ENCODE results near the gene RAG1. TPM values are rescaled to one million over a fixed set of nuclear protein-coding genes. Genes with fewer than 3 reads are reported as not detected.

The RAG1 gene
- polyA plus RNA-seq, 3 donors: 0.69 TPM; not detected in 2

DNA sequence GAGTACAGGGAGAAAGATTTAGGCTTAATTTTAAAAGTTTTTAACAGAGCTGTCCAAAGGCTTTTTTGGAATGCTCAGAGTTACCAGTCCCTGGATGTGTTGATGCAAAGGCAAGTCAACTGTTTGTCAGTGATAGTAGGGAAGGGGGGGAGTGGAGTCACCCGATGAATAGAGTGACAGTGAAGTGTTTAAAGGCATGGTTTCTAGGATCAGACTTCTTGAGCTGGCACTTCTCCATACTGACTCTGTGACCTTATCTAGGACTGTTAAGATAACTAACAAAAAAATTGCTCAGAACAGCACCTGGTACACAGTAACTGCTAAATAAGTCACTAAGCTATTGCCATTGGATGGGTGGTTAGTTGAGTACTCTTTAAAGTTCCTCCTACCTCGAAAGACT, 41.6 kb downstream of the RAG1 start:
- no peak for DNase-seq
- Histone ChIP-seq H3K9me3 (replicated peaks in 1 of 2; ENCODE audit: control insufficient read depth in 1 of 2, insufficient read depth in 1 of 2, low read length in 2 of 2) (no peaks in the 10 kb centered on the region), H3K36me3 (replicated peaks in 1 of 2; ENCODE audit: control insufficient read depth in 1 of 2, insufficient read depth in 2 of 2, low read length in 2 of 2) (no peaks in the 10 kb centered on the region), H3K9ac (ENCODE audit: insufficient read depth, low read length, poor library complexity, severe bottlenecking) (no peak overlapping the region), H4K20me1 (ENCODE audit: insufficient read depth, low read length) (no peaks in the 10 kb centered on the region), H3K79me2 (ENCODE audit: insufficient read depth, low read length) (no peaks in the 10 kb centered on the region), H2AFZ (ENCODE audit: insufficient read depth, low read depth, low read length, poor library complexity, severe bottlenecking) (no peak overlapping the region), H3K4me3 (replicated peaks in 1 of 3; ENCODE audit: low read depth in 2 of 3, low read length in 3 of 3) (no peak overlapping the region), H3K4me2 (replicated peaks; ENCODE audit: extremely low read depth, low read length, poor library complexity, severe bottlenecking) (no peak overlapping the region), H3K4me1 (ENCODE audit: control insufficient read depth in 1 of 2, insufficient read depth in 2 of 2, low read length in 2 of 2) (no peaks in the 10 kb centered on the region), H3K27me3 (ENCODE audit: control insufficient read depth in 2 of 2, insufficient read depth in 2 of 2, low read length in 2 of 2) (no peaks in the 10 kb centered on the region), H3K27ac (ENCODE audit: low read depth in 1 of 2, low read length in 2 of 2) (no peak overlapping the region)
- H3K4me3 Mint-ChIP-seq: no peak overlapping the region
- peaks cover 0 to 5% of the 10 kb centered on the region in 2 donors for H3K36me3 Mint-ChIP-seq
- peaks cover 0 to 3% (median 0%) of the 10 kb centered on the region in 7 donors for H3K9me3 Mint-ChIP-seq
- intact Hi-C loops (cut with micrococcal nuclease): no loop called here
- no peaks in the 10 kb centered on the region for H3K4me1 Mint-ChIP-seq
- peaks cover 0 to 1% (median 0%) of the 10 kb centered on the region in 3 donors for H3K27me3 Mint-ChIP-seq (ENCODE audit: low read depth in 3 of 3)
- H3K27ac Mint-ChIP-seq: no peak overlapping the region
- no peak for TF ChIP-seq CTCF (IDR thresholded peaks at IDR 0.05)
- no CpG with 5 or more reads among the region's 2 CpGs for WGBS (ENCODE audit: insufficient coverage)

GRCh38 chr11:36615826-36616225, 48.0 kb downstream of the RAG1 start:
- Histone ChIP-seq H3K9me3 (replicated peaks in 1 of 2; ENCODE audit: control insufficient read depth in 1 of 2, insufficient read depth in 1 of 2, low read length in 2 of 2) (no peaks in the 10 kb centered on the region), H3K4me1 (ENCODE audit: control insufficient read depth in 1 of 2, insufficient read depth in 2 of 2, low read length in 2 of 2) (peaks cover 6 to 10% of the 10 kb centered on the region in 2 donors), H3K27me3 (ENCODE audit: control insufficient read depth in 2 of 2, insufficient read depth in 2 of 2, low read length in 2 of 2) (no peaks in the 10 kb centered on the region), H3K36me3 (replicated peaks in 1 of 2; ENCODE audit: control insufficient read depth in 1 of 2, insufficient read depth in 2 of 2, low read length in 2 of 2) (no peaks in the 10 kb centered on the region), H3K4me3 (replicated peaks in 1 of 3; ENCODE audit: low read depth in 2 of 3, low read length in 3 of 3) (no peak overlapping the region), H3K79me2 (ENCODE audit: insufficient read depth, low read length) (no peaks in the 10 kb centered on the region), H4K20me1 (ENCODE audit: insufficient read depth, low read length) (no peaks in the 10 kb centered on the region), H3K4me2 (replicated peaks; ENCODE audit: extremely low read depth, low read length, poor library complexity, severe bottlenecking) (no peak overlapping the region), H3K9ac (ENCODE audit: insufficient read depth, low read length, poor library complexity, severe bottlenecking) (no peak overlapping the region), H3K27ac (ENCODE audit: low read depth in 1 of 2, low read length in 2 of 2) (no peak overlapping the region), H2AFZ (ENCODE audit: insufficient read depth, low read depth, low read length, poor library complexity, severe bottlenecking) (no peak overlapping the region)
- no peak overlapping the region for H3K4me3 Mint-ChIP-seq
- H3K36me3 Mint-ChIP-seq: peaks cover 0 to under 1% of the 10 kb centered on the region in 2 donors
- TF ChIP-seq CTCF (IDR thresholded peaks at IDR 0.05): no peak
- no peak for DNase-seq
- intact Hi-C loops (cut with micrococcal nuclease): no loop called here
- H3K9me3 Mint-ChIP-seq: peaks cover 0 to 5% (median 0%) of the 10 kb centered on the region in 7 donors
- peaks cover 18% of the 10 kb centered on the region for H3K4me1 Mint-ChIP-seq
- H3K27ac Mint-ChIP-seq: no peak overlapping the region
- no CpG with 5 or more reads among the region's 3 CpGs for WGBS (ENCODE audit: insufficient coverage)
- H3K27me3 Mint-ChIP-seq (ENCODE audit: low read depth in 3 of 3): peaks cover 0 to 1% (median 0%) of the 10 kb centered on the region in 3 donors

Data from CD14-positive monocyte (primary cell).